Spleen (tissue), 11 donors: ENCODE data around the gene FLNB. TPM values are rescaled to one million over a fixed set of nuclear protein-coding genes. Genes with fewer than 3 reads are reported as not detected.
A peak's percentile ranks its signal among the peaks of the same experiment; 100 is the strongest.

ENCODE experiments used
- DNase-seq: peaks from one replicate; pipeline ENCODE4 v3.0.0-alpha.2; 2020
- H3K27ac ChIP-seq, 8 donors: fragments of 200-600 bp; sonication (generic) in 7 of 8; 1 replicate in 4 of 8; 2 replicates in 4 of 8; pipeline versions ENCODE4 v1.5.0 to v1.8.0; 2016 to 2021; ENCODE audit warnings: inconsistent platforms in 4 of 8, mild to moderate bottlenecking in 4 of 8, moderate library complexity in 1 of 8
- H3K27me3 ChIP-seq, 7 donors: fragments of 200-600 bp; sonication (generic) in 6 of 7; replicated peaks in 1 of 7; 1 replicate in 4 of 7; 2 replicates in 3 of 7; pipeline versions ENCODE4 v1.5.0 to v1.8.0; 2016 to 2021; ENCODE audit warnings: inconsistent platforms in 3 of 7, mild to moderate bottlenecking in 1 of 7
- H3K36me3 ChIP-seq, 6 donors: fragments of 200-600 bp; sonication (generic) in 5 of 6; 1 replicate in 4 of 6; 2 replicates in 2 of 6; pipeline versions ENCODE4 v1.5.0 to v1.8.0; 2016 to 2021; ENCODE audit warnings: inconsistent platforms in 2 of 6
- H3K4me1 ChIP-seq, 6 donors: fragments of 200-600 bp; sonication (generic) in 5 of 6; 1 replicate in 3 of 6; 2 replicates in 3 of 6; pipeline versions ENCODE4 v1.5.0 to v1.8.0; 2016 to 2021; ENCODE audit warnings: inconsistent platforms in 3 of 6
- H3K4me3 ChIP-seq, 8 donors: fragments of 200-600 bp; sonication (generic) in 7 of 8; 1 replicate in 4 of 8; 2 replicates in 4 of 8; pipeline versions ENCODE4 v1.5.0 to v1.8.0; 2016 to 2021; ENCODE audit warnings: inconsistent platforms in 4 of 8, mild to moderate bottlenecking in 4 of 8, moderate library complexity in 2 of 8
- H3K9me3 ChIP-seq, 8 donors: fragments of 200-600 bp; sonication (generic) in 7 of 8; 1 replicate in 4 of 8; 2 replicates in 4 of 8; pipeline versions ENCODE4 v1.5.0 to v1.8.0; 2016 to 2021; ENCODE audit warnings: inconsistent platforms in 4 of 8
- POLR2A ChIP-seq, 3 donors: fragments of 450-650 bp; IDR thresholded peaks; one replicate each; pipeline ENCODE4 v1.5.1; 2017; ENCODE audit warnings: antibody characterized with exemption in 3 of 3, mild to moderate bottlenecking in 1 of 3
- POLR2AphosphoS5 ChIP-seq, 3 donors: sonication (generic); formaldehyde crosslinking; IDR thresholded peaks; one replicate each; pipeline ENCODE4 v1.5.1; 2017; ENCODE audit warnings: antibody characterized with exemption in 3 of 3
- WGBS, 5 donors: extraction: QIAGEN DNeasy Blood & Tissue Kit in 3 of 5; methylation state at CpG; one replicate each; pipeline versions ENCODE4 v1.1.5 to v1.1.7; 2013 to 2018; 5-methylcytosine and 5-hydroxymethylcytosine counted together
- intact Hi-C: fragments of 100-400 bp; cut with DNase I; formaldehyde crosslinking; loops from one replicate; pipeline ENCODE4 v1.15.0; 2023; ENCODE audit warnings: low total_unique reads
- polyA plus RNA-seq, 3 donors: library from polyadenylated mRNA; stranded (reverse); fragments of 200-250 nt; gene quantifications; one replicate each; pipeline ENCODE4 v1.2.1, GENCODE V29; 2013
- total RNA-seq, 7 donors: library from RNA; depleted of rRNA in 3 of 7; stranded (reverse); fragments of >200 nt in 3 of 7; fragmentation: NEBNext Ultra II Directional in 4 of 7; extraction: Animal tissue kit (Norgen Biotek cat#: 25700) in 4 of 7; gene quantifications; one replicate each; pipeline versions ENCODE4 v1.1.0 to v1.2.1, GENCODE V29; 2016 to 2021
- TF ChIP-seq, protein P1 (sequence below), 11 experiments: fragments of 200-600 bp in 7 of 11; fragments of 450-650 bp in 4 of 11; sonication (generic) in 4 of 11; IDR thresholded peaks in 8 of 11; conservative IDR thresholded peaks in 3 of 11; 1 replicate in 7 of 11; 2 replicates in 4 of 11; pipeline versions ENCODE4 v1.4.0 to v1.8.0; 2016 to 2021; ENCODE audit warnings: antibody characterized with exemption in 11 of 11, inconsistent platforms in 4 of 11, mild to moderate bottlenecking in 1 of 11
- donor health status: healthy with polysubstance abuse.
- donor health status: DM: no; HTN: no; CAD: no; lungs with moderate emphysema.
- donor health status: DM: no; HTN: no; CAD: no.
- donor health status: Bipolar disorder and iron deficiency.
- donor health status: healthy.
- donor health status: DM: no; HTN: no; CAD: no.
- donor health status: DM: yes; HTN: yes; CAD: no.

The FLNB gene
- total and polyA plus RNA-seq, 10 donors = 38.9 to 163 (median 96.7) TPM

DNA sequence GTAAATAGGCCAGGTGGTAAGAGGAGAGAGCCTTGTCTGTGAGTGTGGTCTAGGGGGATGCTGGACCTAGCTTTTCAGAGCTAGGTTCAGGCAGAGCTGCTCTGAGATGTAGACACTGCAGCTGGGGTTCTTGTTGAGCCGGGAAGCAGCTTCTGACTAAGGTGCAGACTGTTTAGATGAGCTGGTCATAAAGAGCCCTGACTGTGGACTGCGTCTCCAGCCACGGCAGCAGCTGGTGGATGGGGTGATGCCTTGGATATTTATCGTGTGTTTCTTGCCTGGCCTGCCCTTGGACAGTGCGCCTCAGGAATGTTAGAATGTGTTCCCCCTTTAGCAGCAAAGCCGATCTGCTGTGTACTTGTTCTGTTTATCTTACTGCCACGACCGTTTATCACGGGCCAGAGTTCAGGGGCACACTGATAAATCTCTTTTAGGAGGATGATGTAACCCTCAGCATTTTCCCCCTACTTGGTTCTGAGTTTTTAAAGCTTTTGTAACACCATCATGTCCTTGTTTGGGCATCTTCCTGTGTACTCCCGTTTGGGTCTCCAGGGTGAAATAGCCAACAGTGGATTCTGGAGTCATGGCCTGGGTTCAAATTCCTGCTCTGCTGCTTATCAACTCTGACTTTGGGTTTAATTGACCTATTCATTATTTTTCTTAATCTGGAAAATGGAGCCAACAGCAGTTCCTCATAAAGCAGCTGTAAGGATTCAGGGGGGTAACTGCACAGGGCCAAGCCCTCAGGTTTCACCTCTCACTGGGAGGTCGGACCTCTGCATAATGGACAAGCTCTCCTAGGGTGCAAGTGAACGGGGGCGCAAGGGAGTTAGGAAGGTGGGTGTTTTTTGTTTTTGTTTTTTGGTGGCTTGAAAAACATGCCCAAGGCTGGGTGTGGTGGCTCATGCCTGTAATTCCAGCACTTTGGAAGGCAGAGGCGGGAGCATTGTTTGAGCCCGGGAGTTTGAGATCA, 51.4 kb downstream of the FLNB start:
- H3K36me3 ChIP-seq = peaks cover 0 to 4% (median 0%) of the 10 kb centered on the region in 6 donors
- intact Hi-C loops = no loop called here
- H3K4me3 ChIP-seq = no peak overlapping the region
- H3K27me3 ChIP-seq = no peaks in the 10 kb centered on the region
- H3K27ac ChIP-seq = peak overlapping the region; percentile 42 to 70 (median 62)
- no peaks in the 10 kb centered on the region for H3K9me3 ChIP-seq
- DNase-seq = no peak
- H3K4me1 ChIP-seq = peaks cover 0 to 54% (median 18%) of the 10 kb centered on the region in 6 donors
- TF ChIP-seq, protein P1, sequence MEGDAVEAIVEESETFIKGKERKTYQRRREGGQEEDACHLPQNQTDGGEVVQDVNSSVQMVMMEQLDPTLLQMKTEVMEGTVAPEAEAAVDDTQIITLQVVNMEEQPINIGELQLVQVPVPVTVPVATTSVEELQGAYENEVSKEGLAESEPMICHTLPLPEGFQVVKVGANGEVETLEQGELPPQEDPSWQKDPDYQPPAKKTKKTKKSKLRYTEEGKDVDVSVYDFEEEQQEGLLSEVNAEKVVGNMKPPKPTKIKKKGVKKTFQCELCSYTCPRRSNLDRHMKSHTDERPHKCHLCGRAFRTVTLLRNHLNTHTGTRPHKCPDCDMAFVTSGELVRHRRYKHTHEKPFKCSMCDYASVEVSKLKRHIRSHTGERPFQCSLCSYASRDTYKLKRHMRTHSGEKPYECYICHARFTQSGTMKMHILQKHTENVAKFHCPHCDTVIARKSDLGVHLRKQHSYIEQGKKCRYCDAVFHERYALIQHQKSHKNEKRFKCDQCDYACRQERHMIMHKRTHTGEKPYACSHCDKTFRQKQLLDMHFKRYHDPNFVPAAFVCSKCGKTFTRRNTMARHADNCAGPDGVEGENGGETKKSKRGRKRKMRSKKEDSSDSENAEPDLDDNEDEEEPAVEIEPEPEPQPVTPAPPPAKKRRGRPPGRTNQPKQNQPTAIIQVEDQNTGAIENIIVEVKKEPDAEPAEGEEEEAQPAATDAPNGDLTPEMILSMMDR (IDR thresholded peaks at IDR 0.05 in 8 of 11, conservative IDR thresholded peaks at IDR 0.05 in 3 of 11) = no peak
- TF ChIP-seq POLR2A (IDR thresholded peaks at IDR 0.05) (no peak), POLR2AphosphoS5 (IDR thresholded peaks at IDR 0.05) (peak in 1 of 3 donors; percentile 69)
- 52 to 65% (median 59%) methylated on average over 13 to 15 of the region's 15 CpGs for WGBS, 5 donors

DNA sequence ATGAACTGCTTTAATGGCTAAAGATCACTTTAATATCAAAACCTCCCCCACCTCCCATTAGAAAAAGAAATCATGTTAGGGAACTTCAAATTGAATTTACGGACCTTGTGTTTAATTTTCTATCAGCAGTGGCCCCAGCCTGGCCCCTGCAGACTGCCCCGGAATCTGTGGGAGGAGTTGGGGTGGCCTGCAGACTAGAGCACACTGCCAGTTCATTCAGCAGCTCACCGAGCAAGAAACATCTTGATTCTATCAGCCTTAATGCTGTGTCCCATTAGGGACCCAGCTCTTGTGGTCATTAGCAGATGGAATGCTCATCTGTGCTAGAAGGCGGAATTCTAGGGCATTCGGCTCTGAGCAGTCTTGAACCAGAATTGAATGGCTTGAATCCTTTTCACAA, 54.2 kb downstream of the FLNB start:
- no peak for DNase-seq
- no peaks in the 10 kb centered on the region for H3K36me3 ChIP-seq
- intact Hi-C loops = no loop called here
- TF ChIP-seq POLR2A (IDR thresholded peaks at IDR 0.05) (no peak), POLR2AphosphoS5 (IDR thresholded peaks at IDR 0.05) (peak in 1 of 3 donors; percentile 32)
- TF ChIP-seq, protein P1 (IDR thresholded peaks at IDR 0.05 in 8 of 11, conservative IDR thresholded peaks at IDR 0.05 in 3 of 11) = no peak
- 78 to 83% (median 80%) methylated on average over 5 of the region's 5 CpGs for WGBS, 5 donors
- H3K9me3 ChIP-seq = no peaks in the 10 kb centered on the region
- H3K4me1 ChIP-seq = peaks cover 0 to 54% (median 18%) of the 10 kb centered on the region in 6 donors
- H3K27ac ChIP-seq = peak overlapping the region in 4 of 8 donors; percentile 16 to 54 (median 24)
- no peak overlapping the region for H3K4me3 ChIP-seq
- H3K27me3 ChIP-seq = no peaks in the 10 kb centered on the region

DNA sequence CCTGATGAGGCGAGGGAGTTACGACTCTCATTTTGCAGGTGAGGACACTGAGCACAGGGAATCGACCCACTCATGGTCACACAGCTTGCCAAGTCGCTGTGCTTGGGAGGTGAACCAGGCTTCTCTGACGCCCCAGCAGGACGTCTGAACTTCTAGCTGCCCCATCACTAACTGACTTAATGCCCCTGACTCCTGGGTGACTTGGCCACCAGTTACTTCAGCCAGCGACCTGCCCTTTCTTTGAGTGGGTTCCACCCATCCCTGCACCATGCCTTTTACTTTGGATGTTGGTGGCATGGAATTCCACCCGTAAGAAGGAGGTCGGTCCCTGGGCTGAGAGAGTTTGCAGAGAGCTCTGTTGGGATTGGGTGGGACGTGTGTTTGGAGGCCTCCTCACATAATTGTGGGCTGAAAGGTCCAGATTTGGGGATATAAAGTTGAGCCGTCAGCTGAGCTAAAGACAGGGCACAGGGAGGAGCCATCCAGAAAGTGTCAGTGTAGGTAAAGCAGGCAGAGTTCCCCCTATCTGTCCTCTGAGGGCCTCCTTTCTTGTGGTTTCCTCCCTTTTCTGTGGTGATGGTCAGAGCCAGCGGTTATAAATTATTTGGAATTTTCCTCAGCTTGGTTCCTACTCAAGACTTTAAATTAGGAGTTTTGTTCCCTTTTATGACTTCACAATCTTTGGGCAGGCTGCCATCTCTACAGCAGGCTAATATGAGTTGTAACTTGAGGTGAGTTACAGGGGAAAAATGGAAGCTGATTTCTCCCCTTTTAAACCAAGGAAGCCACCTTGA, 55.0 kb downstream of the FLNB start:
- TF ChIP-seq, protein P1 (IDR thresholded peaks at IDR 0.05 in 8 of 11, conservative IDR thresholded peaks at IDR 0.05 in 3 of 11) = no peak
- no peak for TF ChIP-seq POLR2A (IDR thresholded peaks at IDR 0.05)
- no peak for TF ChIP-seq POLR2AphosphoS5 (IDR thresholded peaks at IDR 0.05)
- H3K4me3 ChIP-seq = no peak overlapping the region
- DNase-seq = no peak
- no peaks in the 10 kb centered on the region for H3K36me3 ChIP-seq
- H3K9me3 ChIP-seq = no peaks in the 10 kb centered on the region
- no peaks in the 10 kb centered on the region for H3K27me3 ChIP-seq
- WGBS, 5 donors = 79 to 84% (median 82%) methylated on average over 10 to 12 of the region's 12 CpGs
- intact Hi-C loops = no loop called here
- H3K4me1 ChIP-seq = peaks cover 0 to 49% (median 18%) of the 10 kb centered on the region in 6 donors
- H3K27ac ChIP-seq = peak overlapping the region in 4 of 8 donors; percentile 16 to 54 (median 24)
